Epithelial cell of esophagus (primary cell): ENCODE results near the gene SLC9A1.
"Not testable (repeated sequence)": the region's sequence is repeated elsewhere in the genome, so short reads cannot be mapped to it uniquely, and the experiment has no call there.

Experiments
- DNase-seq: peaks from one replicate; pipeline ENCODE4 v3.0.0; 2010; ENCODE audit warnings: low read depth
- H3K4me3 ChIP-seq: 2 replicates; pipeline ENCODE4 v1.5.1; 2011; ENCODE audit warnings: mild to moderate bottlenecking, low read length, control low read depth
- TF ChIP-seq, protein P1 (sequence below): IDR thresholded peaks from 2 replicates; pipeline ENCODE4 v1.5.1; 2011; ENCODE audit warnings: low read depth, mild to moderate bottlenecking, low read length, control low read depth, inconsistent platforms; ENCODE audit not compliant: insufficient read depth; ENCODE audit errors: missing control alignments

Gene SLC9A1

GRCh38 chr1:27154991-27155781 lies at the start of gene SLC9A1:
Gene SLC9A1 (minus strand): TSS chr1:27155125. CDS start chr1:27154334, 791 bp downstream.
- peak; percentile 97 for DNase-seq
- H3K4me3 ChIP-seq = peak within 1 kb of the TSS; percentile 81
- TF ChIP-seq, protein P1, sequence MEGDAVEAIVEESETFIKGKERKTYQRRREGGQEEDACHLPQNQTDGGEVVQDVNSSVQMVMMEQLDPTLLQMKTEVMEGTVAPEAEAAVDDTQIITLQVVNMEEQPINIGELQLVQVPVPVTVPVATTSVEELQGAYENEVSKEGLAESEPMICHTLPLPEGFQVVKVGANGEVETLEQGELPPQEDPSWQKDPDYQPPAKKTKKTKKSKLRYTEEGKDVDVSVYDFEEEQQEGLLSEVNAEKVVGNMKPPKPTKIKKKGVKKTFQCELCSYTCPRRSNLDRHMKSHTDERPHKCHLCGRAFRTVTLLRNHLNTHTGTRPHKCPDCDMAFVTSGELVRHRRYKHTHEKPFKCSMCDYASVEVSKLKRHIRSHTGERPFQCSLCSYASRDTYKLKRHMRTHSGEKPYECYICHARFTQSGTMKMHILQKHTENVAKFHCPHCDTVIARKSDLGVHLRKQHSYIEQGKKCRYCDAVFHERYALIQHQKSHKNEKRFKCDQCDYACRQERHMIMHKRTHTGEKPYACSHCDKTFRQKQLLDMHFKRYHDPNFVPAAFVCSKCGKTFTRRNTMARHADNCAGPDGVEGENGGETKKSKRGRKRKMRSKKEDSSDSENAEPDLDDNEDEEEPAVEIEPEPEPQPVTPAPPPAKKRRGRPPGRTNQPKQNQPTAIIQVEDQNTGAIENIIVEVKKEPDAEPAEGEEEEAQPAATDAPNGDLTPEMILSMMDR = peak; percentile 86

GRCh38 chr1:27203946-27204345 lies 49.0 kb upstream of the SLC9A1 start:
- no peak overlapping the region for H3K4me3 ChIP-seq
- TF ChIP-seq, protein P1 = no peak
- DNase-seq = no peak

- H3K4me3 ChIP-seq = no peak overlapping the region
- TF ChIP-seq, protein P1 = no peak
- no peak for DNase-seq
These were observed 46.4 kb upstream of the SLC9A1 start for GRCh38 chr1:27201295-27201694.

GRCh38 chr1:27193194-27193593 lies 38.3 kb upstream of the SLC9A1 start:
- TF ChIP-seq, protein P1 = no peak
- H3K4me3 ChIP-seq = no peak overlapping the region
- DNase-seq = no peak

DNA sequence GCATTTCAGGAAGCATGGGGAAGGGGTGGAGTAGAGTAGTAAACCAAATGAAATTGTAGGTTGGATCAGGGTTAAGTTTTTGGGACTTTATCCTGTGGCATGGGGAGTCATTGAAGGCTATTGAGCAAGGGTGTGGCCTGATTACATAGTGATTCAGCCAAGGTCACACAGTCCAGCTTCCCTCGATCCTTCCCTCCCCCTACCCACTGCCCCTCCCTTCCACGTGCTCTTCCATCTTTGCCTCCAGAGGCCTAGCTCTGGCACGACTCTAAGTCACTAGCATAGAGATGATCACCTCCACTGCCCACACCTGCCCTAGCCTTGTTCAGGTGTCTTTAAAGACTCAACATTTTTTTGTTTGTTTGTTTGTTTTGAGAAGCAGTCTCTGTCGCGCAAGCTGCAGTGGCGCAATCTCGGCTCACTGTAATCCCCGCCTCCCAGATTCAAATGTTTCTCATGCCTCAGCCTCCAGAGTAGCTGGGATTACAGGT lies 37.2 kb upstream of the SLC9A1 start:
- peak; percentile 57 for DNase-seq
- TF ChIP-seq, protein P1 = no peak

GRCh38 chr1:27184665-27185064 lies 29.7 kb upstream of the SLC9A1 start:
- not testable (repeated sequence) for H3K4me3 ChIP-seq, DNase-seq

More for the DNA sequence above, 37.2 kb upstream of the SLC9A1 start:
- no peak overlapping the region for H3K4me3 ChIP-seq

DNA sequence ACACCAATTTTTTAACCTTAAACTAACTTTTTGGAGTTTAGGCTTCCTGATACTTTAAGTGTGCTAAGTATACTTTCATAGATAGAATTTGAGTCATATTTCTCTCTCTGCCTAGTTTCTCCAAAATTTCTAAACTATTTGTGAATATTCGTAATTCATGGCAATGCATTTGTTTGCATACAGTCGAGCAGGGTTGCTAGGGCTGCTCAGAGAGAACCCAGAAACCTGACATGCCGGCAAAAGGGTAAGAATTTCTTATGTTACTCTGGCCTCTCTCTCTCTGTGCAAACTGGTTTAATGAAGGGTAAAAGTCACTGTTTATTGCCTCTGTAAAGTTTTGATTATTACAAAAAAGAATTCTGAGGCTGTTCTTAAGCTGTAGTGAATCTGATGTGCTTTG lies 25.1 kb upstream of the SLC9A1 start:
- no peak for DNase-seq
- TF ChIP-seq, protein P1 = no peak
- H3K4me3 ChIP-seq = no peak overlapping the region
